Measurements from ENCODE around the gene GSC.
"Not testable (repeated sequence)": the region's sequence is repeated elsewhere in the genome, so short reads cannot be mapped to it uniquely, and the experiment has no call there.

The GSC gene

GRCh38 chr14:94771158-94771905 lies 1.4 kb upstream of the GSC start:
- no peak for DNase-seq

- DNase-seq = no peak
Observed at GRCh38 chr14:94770815-94771157, 873 bp upstream of the GSC start.

GRCh38 chr14:94770251-94770749 lies 387 bp upstream of the GSC start:
- DNase-seq = no peak

- DNase-seq = peak; percentile 6
Observed at GRCh38 chr14:94768521-94769390, 1.2 kb downstream of the GSC start.

GRCh38 chr14:94768141-94768520 lies 1.8 kb downstream of the GSC start:
- DNase-seq = no peak

- no peak for DNase-seq
Observed at GRCh38 chr14:94767321-94767878, 2.5 kb downstream of the GSC start.

GRCh38 chr14:94764573-94764972 lies 5.3 kb downstream of the GSC start:
- DNase-seq = no peak

- DNase-seq = no peak
Observed at GRCh38 chr14:94762431-94762830, 7.5 kb downstream of the GSC start.

- no peak for DNase-seq
Observed at GRCh38 chr14:94761997-94762377, 7.9 kb downstream of the GSC start.

- DNase-seq = no peak
Observed at GRCh38 chr14:94761348-94761996, 8.4 kb downstream of the GSC start.

GRCh38 chr14:94756310-94756882 lies 13.5 kb downstream of the GSC start:
- DNase-seq = no peak

- DNase-seq = no peak
Observed at GRCh38 chr14:94754391-94754942, 15.4 kb downstream of the GSC start.

GRCh38 chr14:94752591-94753436 lies 17.1 kb downstream of the GSC start:
- DNase-seq = no peak

- DNase-seq = no peak
Observed at GRCh38 chr14:94751956-94752355, 18.0 kb downstream of the GSC start.

GRCh38 chr14:94751321-94751720 lies 18.6 kb downstream of the GSC start:
- DNase-seq = no peak

GRCh38 chr14:94750371-94750770 lies 19.5 kb downstream of the GSC start:
- DNase-seq = no peak

GRCh38 chr14:94748667-94749347 lies 21.1 kb downstream of the GSC start:
- DNase-seq = no peak

- no peak for DNase-seq
Observed at GRCh38 chr14:94747739-94748138, 22.2 kb downstream of the GSC start.

GRCh38 chr14:94747153-94747552 lies 22.8 kb downstream of the GSC start:
- not testable (repeated sequence) for DNase-seq

- DNase-seq = no peak
Observed at GRCh38 chr14:94746131-94746530, 23.8 kb downstream of the GSC start.

- DNase-seq = no peak
Observed at GRCh38 chr14:94738751-94739150, 31.2 kb downstream of the GSC start.
